ENCODE data around the gene TRIM2. TPM values are rescaled to one million over a fixed set of nuclear protein-coding genes. Genes with fewer than 3 reads are reported as not detected.

TRIM2 gene
- polyA plus RNA-seq, 1 donor (not counting 4 experiments of a cell fraction or from before 2014, with no cell fraction given) = 10.6 TPM

GRCh38 chr4:153207567-153207966 is 3.3 kb downstream of the TRIM2 start:
- Histone ChIP-seq H3K27ac (ENCODE audit: control insufficient read depth, insufficient read depth, low read length) (no peak overlapping the region), H3K4me1 (ENCODE audit: control insufficient read depth, extremely low read depth, insufficient read depth, low read length) (peaks cover 6% of the 10 kb centered on the region), H3K27me3 (ENCODE audit: control insufficient read depth, extremely low read depth, insufficient read depth, low read length) (no peaks in the 10 kb centered on the region), H3K36me3 (ENCODE audit: control insufficient read depth in 2 of 2, extremely low read depth in 1 of 2, insufficient read depth in 2 of 2, low read length in 2 of 2) (no peaks in the 10 kb centered on the region), H2AFZ (ENCODE audit: control insufficient read depth, low read length) (no peak overlapping the region), H3K9me3 (ENCODE audit: control insufficient read depth, low read depth, low read length) (no peaks in the 10 kb centered on the region), H3K4me2 (ENCODE audit: control insufficient read depth, extremely low read depth, insufficient read depth, low read depth, low read length) (no peak overlapping the region), H3K79me2 (ENCODE audit: control insufficient read depth, insufficient read depth, low read length) (no peaks in the 10 kb centered on the region), H3K4me3 (ENCODE audit: control insufficient read depth in 2 of 3, extremely low read depth in 1 of 3, insufficient read depth in 2 of 3, low read depth in 1 of 3, low read length in 3 of 3) (no peak overlapping the region), H3K9ac (ENCODE audit: control insufficient read depth, extremely low read depth, insufficient read depth, low read length) (no peak overlapping the region), H3K9me1 (ENCODE audit: control insufficient read depth, extremely low read depth, insufficient read depth, low read length) (no peaks in the 10 kb centered on the region), H4K20me1 (ENCODE audit: control insufficient read depth, extremely low read depth, insufficient read depth, low read length) (no peaks in the 10 kb centered on the region)
- dilution Hi-C loops (cut with MboI; ENCODE audit: extremely low pct_ligation_motif_present, low sequenced_read_pairs) = no loop called here
- FAIRE-seq (no peak), DNase-seq (ENCODE audit: low read depth, low spot score) (no peak)
- TF ChIP-seq EZH2 (IDR thresholded peaks at IDR 0.05; ENCODE audit: low read length) = no peak
- TF ChIP-seq CTCF (optimal IDR thresholded peaks at IDR 0.05 in 1 of 3, IDR thresholded peaks at IDR 0.05 in 1 of 3, conservative IDR thresholded peaks at IDR 0.05 in 1 of 3; ENCODE audit: extremely low read depth in 1 of 3, insufficient read depth in 2 of 3, low read length in 3 of 3) = peak in 2 of 3 experiments; percentile 3 to 32

GRCh38 chr4:153209410-153209809 is 5.2 kb downstream of the TRIM2 start:
- peak; percentile 17 for FAIRE-seq
- dilution Hi-C loops (cut with MboI; ENCODE audit: extremely low pct_ligation_motif_present, low sequenced_read_pairs) = no loop called here

More at GRCh38 chr4:153209410-153209809, 5.2 kb downstream of the TRIM2 start:
- Histone ChIP-seq H3K4me2 (ENCODE audit: control insufficient read depth, extremely low read depth, insufficient read depth, low read depth, low read length) (no peak overlapping the region), H3K9me3 (ENCODE audit: control insufficient read depth, low read depth, low read length) (no peaks in the 10 kb centered on the region), H3K9me1 (ENCODE audit: control insufficient read depth, extremely low read depth, insufficient read depth, low read length) (no peaks in the 10 kb centered on the region), H3K9ac (ENCODE audit: control insufficient read depth, extremely low read depth, insufficient read depth, low read length) (no peak overlapping the region), H3K36me3 (ENCODE audit: control insufficient read depth in 2 of 2, extremely low read depth in 1 of 2, insufficient read depth in 2 of 2, low read length in 2 of 2) (no peaks in the 10 kb centered on the region), H3K79me2 (ENCODE audit: control insufficient read depth, insufficient read depth, low read length) (no peaks in the 10 kb centered on the region), H2AFZ (ENCODE audit: control insufficient read depth, low read length) (no peak overlapping the region), H3K4me1 (ENCODE audit: control insufficient read depth, extremely low read depth, insufficient read depth, low read length) (peaks cover 10% of the 10 kb centered on the region), H4K20me1 (ENCODE audit: control insufficient read depth, extremely low read depth, insufficient read depth, low read length) (no peaks in the 10 kb centered on the region), H3K4me3 (ENCODE audit: control insufficient read depth in 2 of 3, extremely low read depth in 1 of 3, insufficient read depth in 2 of 3, low read depth in 1 of 3, low read length in 3 of 3) (no peak overlapping the region), H3K27ac (ENCODE audit: control insufficient read depth, insufficient read depth, low read length) (no peak overlapping the region), H3K27me3 (ENCODE audit: control insufficient read depth, extremely low read depth, insufficient read depth, low read length) (no peaks in the 10 kb centered on the region)
- DNase-seq (ENCODE audit: low read depth, low spot score) = no peak
- TF ChIP-seq EZH2 (IDR thresholded peaks at IDR 0.05; ENCODE audit: low read length) (no peak), CTCF (optimal IDR thresholded peaks at IDR 0.05 in 1 of 3, IDR thresholded peaks at IDR 0.05 in 1 of 3, conservative IDR thresholded peaks at IDR 0.05 in 1 of 3; ENCODE audit: extremely low read depth in 1 of 3, insufficient read depth in 2 of 3, low read length in 3 of 3) (no peak)
